Measurements from ENCODE around the gene KRT1.

Gene KRT1

GRCh38 chr12:52666471-52666870, 13.7 kb downstream of the KRT1 start:
- no peak for DNase-seq (ENCODE audit: low read depth)
- TF ChIP-seq CTCF (IDR thresholded peaks at IDR 0.05; ENCODE audit: control insufficient read depth, extremely low read depth, insufficient read depth): no peak
- no peak overlapping the region for H3K4me3 ChIP-seq (ENCODE audit: low read depth, low read length)

- TF ChIP-seq CTCF (IDR thresholded peaks at IDR 0.05; ENCODE audit: control insufficient read depth, extremely low read depth, insufficient read depth): no peak
- H3K4me3 ChIP-seq (ENCODE audit: low read depth, low read length): no peak overlapping the region
- no peak for DNase-seq (ENCODE audit: low read depth)
These were observed 16.8 kb downstream of the KRT1 start for GRCh38 chr12:52663420-52663819.

GRCh38 chr12:52662918-52663229, 17.3 kb downstream of the KRT1 start:
- no peak overlapping the region for H3K4me3 ChIP-seq (ENCODE audit: low read depth, low read length)
- DNase-seq (ENCODE audit: low read depth): no peak
- no peak for TF ChIP-seq CTCF (IDR thresholded peaks at IDR 0.05; ENCODE audit: control insufficient read depth, extremely low read depth, insufficient read depth)

- DNase-seq (ENCODE audit: low read depth): no peak
- no peak for TF ChIP-seq CTCF (IDR thresholded peaks at IDR 0.05; ENCODE audit: control insufficient read depth, extremely low read depth, insufficient read depth)
- no peak overlapping the region for H3K4me3 ChIP-seq (ENCODE audit: low read depth, low read length)
These were observed 17.9 kb downstream of the KRT1 start for GRCh38 chr12:52662093-52662917.

- no peak for DNase-seq (ENCODE audit: low read depth)
- TF ChIP-seq CTCF (IDR thresholded peaks at IDR 0.05; ENCODE audit: control insufficient read depth, extremely low read depth, insufficient read depth): no peak
- H3K4me3 ChIP-seq (ENCODE audit: low read depth, low read length): no peak overlapping the region
These were observed 18.5 kb downstream of the KRT1 start for GRCh38 chr12:52661668-52662067.

- no peak overlapping the region for H3K4me3 ChIP-seq (ENCODE audit: low read depth, low read length)
- DNase-seq (ENCODE audit: low read depth): no peak
- TF ChIP-seq CTCF (IDR thresholded peaks at IDR 0.05; ENCODE audit: control insufficient read depth, extremely low read depth, insufficient read depth): no peak
These were observed 19.2 kb downstream of the KRT1 start for GRCh38 chr12:52660934-52661499.

- no peak overlapping the region for H3K4me3 ChIP-seq (ENCODE audit: low read depth, low read length)
- no peak for DNase-seq (ENCODE audit: low read depth)
- no peak for TF ChIP-seq CTCF (IDR thresholded peaks at IDR 0.05; ENCODE audit: control insufficient read depth, extremely low read depth, insufficient read depth)
These were observed 20.3 kb downstream of the KRT1 start for GRCh38 chr12:52659951-52660350.

All from LNCaP clone FGC (cell line).